Measurements from ENCODE around the gene PRKX. TPM values are rescaled to one million over a fixed set of nuclear protein-coding genes. Genes with fewer than 3 reads are reported as not detected.
"Not testable (repeated sequence)": the region's sequence is repeated elsewhere in the genome, so short reads cannot be mapped to it uniquely, and the experiment has no call there.

Gene PRKX
- total RNA-seq, 2 donors from 2014 or later: 8.6 to 11.2 TPM

DNA sequence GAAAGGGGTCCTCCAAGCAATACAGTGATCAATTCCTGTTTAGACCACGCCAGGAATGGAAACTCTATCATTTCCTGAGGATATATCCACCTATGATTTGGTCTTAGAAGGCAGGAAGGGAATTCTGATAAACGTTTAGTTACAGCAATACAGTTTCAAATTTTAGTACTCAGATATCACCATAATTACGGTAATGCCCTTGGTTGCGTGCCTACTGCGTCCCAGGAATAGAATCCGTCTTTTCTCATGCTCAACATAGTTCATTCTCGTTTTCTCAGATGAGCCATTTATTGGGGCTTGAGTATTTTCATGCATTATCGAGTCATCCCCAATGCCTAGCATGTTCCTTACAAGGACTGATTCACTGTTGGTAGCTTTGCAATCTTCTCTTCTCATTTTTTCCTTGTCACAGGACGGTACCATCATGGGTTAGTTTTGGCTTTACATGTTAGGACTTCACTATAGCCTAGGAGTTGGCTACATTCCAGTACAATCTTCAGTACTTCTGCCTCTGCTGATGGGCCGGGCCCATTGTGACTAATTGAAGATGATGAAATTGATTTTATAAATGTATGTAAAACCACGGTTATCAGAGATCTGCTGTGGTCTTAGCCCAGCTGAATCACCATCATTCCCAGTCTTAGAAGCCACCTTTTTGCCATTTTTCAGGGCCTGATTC lies 4.4 kb upstream of the PRKX start:
- intact Hi-C loops (cut with DNase I): no loop called here
- no peak for DNase-seq
- TF ChIP-seq POLR2A (IDR thresholded peaks at IDR 0.05): no peak
- TF ChIP-seq, protein P1, sequence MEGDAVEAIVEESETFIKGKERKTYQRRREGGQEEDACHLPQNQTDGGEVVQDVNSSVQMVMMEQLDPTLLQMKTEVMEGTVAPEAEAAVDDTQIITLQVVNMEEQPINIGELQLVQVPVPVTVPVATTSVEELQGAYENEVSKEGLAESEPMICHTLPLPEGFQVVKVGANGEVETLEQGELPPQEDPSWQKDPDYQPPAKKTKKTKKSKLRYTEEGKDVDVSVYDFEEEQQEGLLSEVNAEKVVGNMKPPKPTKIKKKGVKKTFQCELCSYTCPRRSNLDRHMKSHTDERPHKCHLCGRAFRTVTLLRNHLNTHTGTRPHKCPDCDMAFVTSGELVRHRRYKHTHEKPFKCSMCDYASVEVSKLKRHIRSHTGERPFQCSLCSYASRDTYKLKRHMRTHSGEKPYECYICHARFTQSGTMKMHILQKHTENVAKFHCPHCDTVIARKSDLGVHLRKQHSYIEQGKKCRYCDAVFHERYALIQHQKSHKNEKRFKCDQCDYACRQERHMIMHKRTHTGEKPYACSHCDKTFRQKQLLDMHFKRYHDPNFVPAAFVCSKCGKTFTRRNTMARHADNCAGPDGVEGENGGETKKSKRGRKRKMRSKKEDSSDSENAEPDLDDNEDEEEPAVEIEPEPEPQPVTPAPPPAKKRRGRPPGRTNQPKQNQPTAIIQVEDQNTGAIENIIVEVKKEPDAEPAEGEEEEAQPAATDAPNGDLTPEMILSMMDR (IDR thresholded peaks at IDR 0.05): no peak
- Histone ChIP-seq H3K4me1 (no peaks in the 10 kb centered on the region), H3K9me3 (no peaks in the 10 kb centered on the region), H3K27ac (no peak overlapping the region), H3K36me3 (replicated peaks in 1 of 2; ENCODE audit: insufficient read depth in 1 of 2, low read depth in 2 of 2) (no peaks in the 10 kb centered on the region), H3K4me3 (no peak overlapping the region), H3K27me3 (no peaks in the 10 kb centered on the region)
- no peak for ATAC-seq
- WGBS, 2 donors: 48 to 69% methylated on average over 7 to 11 of the region's 11 CpGs

DNA sequence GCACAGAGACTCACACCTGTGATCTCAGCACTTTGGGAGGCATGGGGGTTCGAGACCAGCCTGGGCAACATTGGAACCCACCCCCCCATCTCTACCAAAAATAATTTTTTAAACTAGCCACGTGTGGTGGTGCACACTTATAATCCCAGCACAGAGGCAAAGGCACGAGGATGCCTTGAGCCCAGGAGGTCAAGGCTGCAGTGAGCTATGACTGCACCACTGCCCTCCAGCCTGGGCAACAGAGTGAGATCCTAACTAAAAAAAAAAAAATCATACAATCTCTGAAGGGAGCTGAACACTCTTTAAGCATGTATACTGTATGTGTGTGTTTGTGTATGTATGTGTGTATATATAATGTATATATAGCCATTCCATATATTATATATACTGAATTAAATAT lies 2.5 kb upstream of the PRKX start:
- ATAC-seq (no peak), DNase-seq (no peak)
- Histone ChIP-seq H3K4me3 (no peak overlapping the region), H3K27ac (no peak overlapping the region), H3K27me3 (no peaks in the 10 kb centered on the region), H3K4me1 (no peaks in the 10 kb centered on the region), H3K36me3 (replicated peaks in 1 of 2; ENCODE audit: insufficient read depth in 1 of 2, low read depth in 2 of 2) (no peaks in the 10 kb centered on the region), H3K9me3 (no peaks in the 10 kb centered on the region)
- WGBS, 2 donors: 61 to 73% methylated on average over 2 to 3 of the region's 3 CpGs
- intact Hi-C loops (cut with DNase I): no loop called here
- no peak for TF ChIP-seq POLR2A (IDR thresholded peaks at IDR 0.05)
- TF ChIP-seq, protein P1 (IDR thresholded peaks at IDR 0.05): no peak

DNA sequence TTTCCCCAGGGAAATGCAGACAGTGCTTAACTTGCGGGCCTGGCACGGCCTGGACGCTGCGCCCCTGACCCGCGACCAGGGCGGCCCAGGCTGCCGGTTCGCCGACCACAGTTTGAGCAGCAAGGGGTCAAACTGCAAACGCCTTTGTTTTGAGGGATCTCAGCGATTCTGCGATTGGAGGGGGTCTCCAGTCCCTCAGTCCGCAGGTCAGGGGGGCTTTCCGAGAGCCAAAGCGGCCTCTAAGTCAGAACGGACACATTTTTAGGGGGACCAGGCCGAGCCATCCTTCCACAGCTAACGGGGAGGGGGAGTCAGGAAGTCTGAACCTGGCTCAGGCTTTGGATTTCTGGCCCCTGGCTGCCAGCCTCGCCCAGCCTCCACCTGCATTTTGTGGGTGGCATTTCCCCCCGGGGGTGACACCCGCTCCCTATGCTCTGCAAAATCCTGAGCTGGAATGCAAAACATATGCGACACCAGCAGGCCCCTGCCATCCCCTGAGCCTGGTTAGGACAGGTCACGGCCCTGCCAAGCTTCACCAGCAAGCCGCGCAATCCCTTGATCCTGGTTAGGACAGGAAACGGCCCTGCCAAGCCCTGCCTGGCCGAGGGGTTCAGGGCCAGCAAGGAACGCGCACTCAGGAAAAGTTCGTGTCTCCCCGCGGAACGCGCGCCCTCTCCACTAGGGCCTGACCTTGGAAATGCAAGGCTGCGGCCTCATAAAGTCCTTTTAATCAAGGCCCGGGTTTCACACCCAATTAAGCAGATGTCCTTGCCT lies 1.4 kb upstream of the PRKX start:
- WGBS, 2 donors: 83 to 90% methylated on average over 2 to 17 of the region's 38 CpGs
- ATAC-seq; H3K4me3 ChIP-seq; intact Hi-C loops (cut with DNase I); DNase-seq; H3K9me3 ChIP-seq; H3K27ac ChIP-seq; H3K27me3 ChIP-seq; H3K36me3 ChIP-seq (replicated peaks in 1 of 2; ENCODE audit: insufficient read depth in 1 of 2, low read depth in 2 of 2); H3K4me1 ChIP-seq: not testable (repeated sequence)

DNA sequence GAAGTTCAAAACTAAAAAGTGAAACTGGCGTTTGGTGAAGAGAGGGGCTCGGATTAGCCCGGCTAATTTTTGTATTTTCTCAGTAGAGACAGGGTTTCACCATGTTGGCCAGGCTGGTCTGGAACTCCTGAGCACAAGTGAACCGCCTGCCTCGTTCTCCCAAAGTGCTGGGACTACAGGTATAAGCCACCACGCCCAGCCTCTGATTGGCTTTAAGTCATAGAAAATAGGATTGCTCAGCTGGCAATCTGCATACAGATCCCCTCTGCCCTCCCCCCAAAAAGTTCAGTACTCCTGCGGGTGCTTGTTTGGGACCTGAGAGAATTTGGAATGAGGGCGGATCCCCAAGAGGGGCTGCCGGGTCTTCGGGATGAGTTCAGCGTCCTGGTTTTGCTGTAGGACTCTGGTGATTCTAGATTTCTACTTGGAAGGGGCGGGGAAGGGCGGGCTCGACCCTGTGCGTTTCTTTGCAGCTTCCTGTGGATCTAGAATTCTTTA lies 537 bp upstream of the PRKX start:
- DNase-seq: peak in 2 of 4 donors; percentile 10 to 21
- no peak for ATAC-seq
- no peak for TF ChIP-seq POLR2A (IDR thresholded peaks at IDR 0.05)
- TF ChIP-seq, protein P1 (IDR thresholded peaks at IDR 0.05): no peak
- H3K9me3 ChIP-seq: no peaks in the 10 kb centered on the region
- no peaks in the 10 kb centered on the region for H3K27me3 ChIP-seq
- intact Hi-C loops (cut with DNase I): no loop called here
- H3K27ac ChIP-seq: peak overlapping the region in 3 of 4 donors; percentile 40 to 66 (median 58)
- H3K4me3 ChIP-seq: peak overlapping the region; percentile 4 to 41
- no peaks in the 10 kb centered on the region for H3K4me1 ChIP-seq
- no peaks in the 10 kb centered on the region for H3K36me3 ChIP-seq (replicated peaks in 1 of 2; ENCODE audit: insufficient read depth in 1 of 2, low read depth in 2 of 2)
- WGBS, 2 donors: 2 to 46% methylated on average over 4 to 14 of the region's 15 CpGs

DNA sequence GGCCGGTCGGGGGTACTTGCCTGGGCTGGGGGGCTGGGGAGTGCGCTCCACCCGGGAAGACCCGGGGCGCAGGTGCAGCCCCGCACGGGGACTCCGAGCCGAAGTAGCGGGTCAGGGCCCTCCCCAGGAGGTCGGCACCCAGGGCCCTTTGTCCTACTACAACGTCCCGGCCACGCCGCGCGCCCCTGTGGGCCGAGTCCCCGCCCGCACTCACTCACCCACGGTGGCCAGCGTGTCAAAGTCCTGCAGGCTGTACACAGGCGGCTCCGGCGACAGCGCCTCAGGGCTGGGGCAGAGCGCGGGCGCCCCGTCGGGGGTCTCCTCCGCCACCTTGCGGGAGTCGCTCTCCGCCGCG lies 602 bp downstream of the PRKX start:
- intact Hi-C loops (cut with DNase I): no loop called here
- no peaks in the 10 kb centered on the region for H3K36me3 ChIP-seq (replicated peaks in 1 of 2; ENCODE audit: insufficient read depth in 1 of 2, low read depth in 2 of 2)
- TF ChIP-seq, protein P1 (IDR thresholded peaks at IDR 0.05): no peak
- no peak for TF ChIP-seq POLR2A (IDR thresholded peaks at IDR 0.05)
- DNase-seq (peak in 2 of 4 donors; percentile 16 to 27), ATAC-seq (peak; percentile 31)
- no peaks in the 10 kb centered on the region for H3K4me1 ChIP-seq
- H3K4me3 ChIP-seq: peak overlapping the region; percentile 21 to 39
- 0% methylated on average over 2 of the region's 38 CpGs; no CpG with 5 or more reads in 1 of the 2 donors for WGBS, 2 donors
- no peaks in the 10 kb centered on the region for H3K9me3 ChIP-seq
- no peaks in the 10 kb centered on the region for H3K27me3 ChIP-seq
- H3K27ac ChIP-seq: peak overlapping the region in 3 of 4 donors; percentile 53 to 66 (median 58)
